Liver (tissue), 3 donors: ENCODE results near the gene CHKA.
A peak's percentile ranks its signal among the peaks of the same experiment; 100 is the strongest.

Experiments used
- ATF3 ChIP-seq: IDR thresholded peaks from 2 replicates; pipeline ENCODE4 v1.6.1; 2016; ENCODE audit warnings: antibody characterized with exemption
- CTCF ChIP-seq: fragments of 150-350 bp; IDR thresholded peaks from 2 replicates; pipeline ENCODE4 v1.5.1; 2017; ENCODE audit warnings: improper control_type of control experiment, low read depth, low read length; ENCODE audit not compliant: missing input control
- GABPA ChIP-seq, 2 donors: IDR thresholded peaks in 1 of 2; conservative IDR thresholded peaks in 1 of 2; 2 replicates each; pipeline ENCODE4 v1.6.1; 2016; ENCODE audit warnings: antibody characterized with exemption in 2 of 2, mild to moderate bottlenecking in 1 of 2, moderate library complexity in 1 of 2
- JUND ChIP-seq, 2 donors: IDR thresholded peaks; 2 replicates each; pipeline ENCODE4 v1.6.1; 2016; ENCODE audit warnings: antibody characterized with exemption in 2 of 2
- MAX ChIP-seq: IDR thresholded peaks from 2 replicates; pipeline ENCODE4 v1.6.1; 2016; ENCODE audit warnings: antibody characterized with exemption
- RAD21 ChIP-seq, 2 donors: IDR thresholded peaks; 2 replicates each; pipeline ENCODE4 v1.6.1; 2016; ENCODE audit warnings: antibody characterized with exemption in 2 of 2, mild to moderate bottlenecking in 2 of 2
- REST ChIP-seq: IDR thresholded peaks from 2 replicates; pipeline ENCODE4 v1.6.1; 2016; ENCODE audit warnings: antibody characterized with exemption, mild to moderate bottlenecking
- SP1 ChIP-seq: IDR thresholded peaks from 2 replicates; pipeline ENCODE4 v1.6.1; 2018; ENCODE audit warnings: antibody characterized with exemption, mild to moderate bottlenecking
- TAF1 ChIP-seq: conservative IDR thresholded peaks from 2 replicates; pipeline ENCODE4 v1.6.1; 2016; ENCODE audit warnings: antibody characterized with exemption, mild to moderate bottlenecking
- YY1 ChIP-seq: IDR thresholded peaks from 2 replicates; pipeline ENCODE4 v1.6.1; 2016; ENCODE audit warnings: antibody characterized with exemption, mild to moderate bottlenecking
- ZBTB33 ChIP-seq: IDR thresholded peaks from 2 replicates; pipeline ENCODE4 v1.6.1; 2016; ENCODE audit warnings: antibody characterized with exemption
- donor health status: healthy.
- donor health status: healthy.

GRCh38 chr11:68074584-68075352 lies 46.4 kb downstream of the CHKA start:
- TF ChIP-seq CTCF = no peak
- no peak for TF ChIP-seq YY1
- TF ChIP-seq MAX = no peak
- no peak for TF ChIP-seq ATF3
- no peak for TF ChIP-seq JUND (IDR thresholded peaks at IDR 0.05)
- no peak for TF ChIP-seq TAF1
- no peak for TF ChIP-seq SP1
- no peak for TF ChIP-seq REST
- peak in 1 of 2 donors; percentile 25 for TF ChIP-seq RAD21 (IDR thresholded peaks at IDR 0.05)
- TF ChIP-seq GABPA (IDR thresholded peaks at IDR 0.05 in 1 of 2, conservative IDR thresholded peaks at IDR 0.05 in 1 of 2) = no peak
- TF ChIP-seq ZBTB33 = no peak
